Endothelial cell of umbilical vein (primary cell): ENCODE measurements around the gene PLD2. TPM values are rescaled to one million over a fixed set of nuclear protein-coding genes. Genes with fewer than 3 reads are reported as not detected.
A peak's percentile ranks its signal among the peaks of the same experiment; 100 is the strongest.
"Not testable (repeated sequence)": the region's sequence is repeated elsewhere in the genome, so short reads cannot be mapped to it uniquely, and the experiment has no call there.

Source experiments
- BruUV-seq: library from RNA; stranded (reverse); fragments of 400-500 nt; replicated peaks from 2 replicates; lab custom pipeline; 2021; lab: Mats Ljungman, UMichigan
- CTCF ChIA-PET: fragments of 300-600, 350-600 bp; sonication (Branson Sonifier 250); formaldehyde crosslinking; loops from one replicate; lab custom pipeline; 2021; ENCODE audit warnings: antibody characterized with exemption, inconsistent platforms; lab: Charles Lee
- POLR2A ChIA-PET: fragments of 300-600, 350-600 bp; sonication (Branson Sonifier 250); formaldehyde crosslinking; loops from one replicate; lab custom pipeline; 2021; ENCODE audit warnings: antibody characterized with exemption, inconsistent platforms; lab: Charles Lee
- DNase-seq: peaks from one replicate; pipeline ENCODE4 v3.0.0-alpha.2; 2011; ENCODE audit warnings: low read depth, low spot score
- FAIRE-seq: peaks from 2 replicates; lab custom pipeline; 2011; peaks lifted over from hg19 to GRCh38; lab: Jason Lieb, UNC
- H2AFZ ChIP-seq: 2 replicates; pipeline ENCODE4 v1.6.0; 2012; ENCODE audit warnings: low read depth, low read length, control low read depth, inconsistent platforms
- H3K27ac ChIP-seq: 2 replicates; pipeline ENCODE4 v1.5.1; 2011; ENCODE audit warnings: low read depth, mild to moderate bottlenecking, control low read depth, low read length, moderate library complexity; ENCODE audit not compliant: insufficient read depth
- H3K27me3 ChIP-seq, 2 experiments: 2 replicates each; pipeline versions ENCODE4 v1.6.0 to v1.6.1; 2011; ENCODE audit warnings: low read length in 2 of 2, mixed read lengths in 1 of 2; ENCODE audit not compliant: control insufficient read depth in 2 of 2, insufficient read depth in 2 of 2
- H3K36me3 ChIP-seq, 2 experiments: 2 replicates in 1 of 2; 3 replicates in 1 of 2; pipeline ENCODE4 v1.5.1; 2011; ENCODE audit warnings: low read length in 2 of 2, mild to moderate bottlenecking in 1 of 2, moderate library complexity in 1 of 2; ENCODE audit not compliant: control insufficient read depth in 2 of 2, insufficient read depth in 2 of 2; ENCODE audit errors: extremely low read depth in 1 of 2
- H3K4me1 ChIP-seq: 3 replicates; pipeline ENCODE4 v1.5.1; 2011; ENCODE audit warnings: mild to moderate bottlenecking, low read length; ENCODE audit not compliant: control insufficient read depth, insufficient read depth; ENCODE audit errors: extremely low read depth
- H3K4me2 ChIP-seq: 2 replicates; pipeline ENCODE4 v1.6.1; 2011; ENCODE audit warnings: low read length, control low read depth, mixed read lengths; ENCODE audit not compliant: insufficient read depth
- H3K4me3 ChIP-seq, 3 experiments: fragments of 200-600 bp in 1 of 3; sonication (generic), shearing (Covaris generic) in 1 of 3; replicated peaks in 1 of 3; 2 replicates each; pipeline ENCODE4 v1.5.1; 2011 to 2016; ENCODE audit warnings: control low read depth in 3 of 3, low read length in 3 of 3, mild to moderate bottlenecking in 2 of 3, inconsistent platforms in 1 of 3, low read depth in 1 of 3, moderate library complexity in 1 of 3; ENCODE audit not compliant: insufficient read depth in 1 of 3
- H3K79me2 ChIP-seq: 2 replicates; pipeline ENCODE4 v1.6.0; 2012; ENCODE audit warnings: low read length, inconsistent platforms; ENCODE audit not compliant: control insufficient read depth, insufficient read depth
- H3K9ac ChIP-seq: replicated peaks from 2 replicates; pipeline ENCODE3; 2011; ENCODE audit warnings: low read length, control low read depth; ENCODE audit not compliant: insufficient read depth; ENCODE audit errors: extremely low read depth
- H3K9me1 ChIP-seq: replicated peaks from 3 replicates; pipeline ENCODE4 v1.6.0; 2011; ENCODE audit warnings: mild to moderate bottlenecking, low read length; ENCODE audit not compliant: control insufficient read depth, insufficient read depth; ENCODE audit errors: extremely low read depth
- H3K9me3 ChIP-seq: replicated peaks from 2 replicates; pipeline ENCODE4 v1.5.1; 2012; ENCODE audit warnings: low read length, inconsistent platforms; ENCODE audit not compliant: control insufficient read depth, insufficient read depth
- H4K20me1 ChIP-seq: replicated peaks from 2 replicates; pipeline ENCODE3; 2011; ENCODE audit warnings: mild to moderate bottlenecking, low read length; ENCODE audit not compliant: control insufficient read depth, insufficient read depth; ENCODE audit errors: extremely low read depth
- CTCF ChIP-seq, 2 donors: IDR thresholded peaks; 1 replicate in 1 of 2; 2 replicates in 1 of 2; pipeline ENCODE4 v1.5.1; 2011; ENCODE audit warnings: low read length in 2 of 2, mild to moderate bottlenecking in 2 of 2, moderate library complexity in 2 of 2, control low read depth in 1 of 2, inconsistent platforms in 1 of 2, low read depth in 1 of 2; ENCODE audit not compliant: insufficient read depth in 1 of 2; ENCODE audit errors: extremely low read depth in 1 of 2
- EZH2 ChIP-seq: IDR thresholded peaks from 2 replicates; pipeline ENCODE4 v1.6.1; 2012; ENCODE audit warnings: borderline replicate concordance, low read depth, mild to moderate bottlenecking, moderate library complexity, low read length, inconsistent platforms; ENCODE audit not compliant: severe bottlenecking
- FOS ChIP-seq: IDR thresholded peaks from 2 replicates; pipeline ENCODE4 v1.6.1; 2011; ENCODE audit warnings: mild to moderate bottlenecking, low read length, moderate library complexity, borderline replicate concordance; ENCODE audit not compliant: insufficient read depth
- GATA2 ChIP-seq: IDR thresholded peaks from 2 replicates; pipeline ENCODE4 v1.7.0; 2011; ENCODE audit warnings: low read depth, mild to moderate bottlenecking, moderate library complexity, mixed read lengths, low read length; ENCODE audit not compliant: insufficient read length, insufficient read depth
- JUN ChIP-seq: IDR thresholded peaks from 2 replicates; pipeline ENCODE4 v1.6.1; 2011; ENCODE audit warnings: borderline replicate concordance, low read depth; ENCODE audit not compliant: insufficient read length, insufficient read depth
- MAX ChIP-seq: IDR thresholded peaks from 2 replicates; pipeline ENCODE4 v1.6.1; 2011; ENCODE audit not compliant: insufficient read depth, insufficient read length
- MYC ChIP-seq: IDR thresholded peaks from one replicate; pipeline ENCODE4 v1.6.1; 2011; ENCODE audit warnings: mild to moderate bottlenecking, low read depth, low read length
- POLR2A ChIP-seq: IDR thresholded peaks from 2 replicates; pipeline ENCODE4 v1.6.1; 2012; ENCODE audit warnings: low read depth, mild to moderate bottlenecking, control low read depth, low read length
- POLR2AphosphoS5 ChIP-seq: IDR thresholded peaks from 2 replicates; pipeline ENCODE4 v1.6.1; 2012; ENCODE audit warnings: low read depth, mild to moderate bottlenecking, control low read depth, low read length, moderate library complexity; ENCODE audit not compliant: insufficient read depth
- dilution Hi-C: fragments of 300-500 bp; cut with MboI; formaldehyde crosslinking; loops from one replicate; pipeline ENCODE4 v1.15.0; 2019; ENCODE audit warnings: low sequenced_read_pairs; ENCODE audit not compliant: extremely low pct_ligation_motif_present
- intact Hi-C: fragments of 100-400 bp; cut with micrococcal nuclease; formaldehyde crosslinking; loops from one replicate; pipeline ENCODE4 v1.10.0; 2022
- polyA plus RNA-seq, 4 experiments: library from polyadenylated mRNA; depleted of rRNA in 3 of 4; stranded (reverse) in 3 of 4; unstranded in 1 of 4; fragments of >200 nt; gene quantifications; 2 replicates each; pipeline versions ENCODE4 v1.2.1 to v1.2.3, GENCODE V29; 2011 to 2012; ENCODE audit warnings: missing spikeins in 1 of 4
- total RNA-seq: library from RNA; stranded (reverse); gene quantifications from 2 replicates; pipeline ENCODE4 v1.2.3, GENCODE V29; 2021

PLD2 gene
- total and polyA plus RNA-seq, 2 donors (not counting 3 experiments of a cell fraction or from before 2014, with no cell fraction given), result 52.3 to 54.7 TPM

GRCh38 chr17:4827399-4827798, 20.4 kb downstream of the PLD2 start:
- dilution Hi-C loops, result no loop called here
- POLR2A ChIA-PET, result no interaction called here
- intact Hi-C loops, result no loop called here

GRCh38 chr17:4832829-4833177, 25.9 kb downstream of the PLD2 start:
- Histone ChIP-seq H2AFZ (peak overlapping the region; percentile 82), H3K9ac (peak overlapping the region; percentile 90), H3K4me3 (peak overlapping the region in 2 of 3 experiments; percentile 26 to 79), H3K79me2 (peaks cover 35% of the 10 kb centered on the region), H3K4me2 (peak overlapping the region; percentile 65), H3K27ac (peak overlapping the region; percentile 73), H3K4me1 (peaks cover 12% of the 10 kb centered on the region)
- H3K9me1 ChIP-seq, H4K20me1 ChIP-seq, H3K36me3 ChIP-seq, DNase-seq, H3K9me3 ChIP-seq, H3K27me3 ChIP-seq, intact Hi-C loops, dilution Hi-C loops, BruUV-seq, POLR2A ChIA-PET, FAIRE-seq: not testable (repeated sequence)
- CTCF ChIA-PET, result interaction anchor here (0.9 to 2.1 kb wide), 3 partner anchors 14 to 123 kb away, joined by 3 to 8 read pairs (median 4); partner anchors contain the start of gene ARRB2

More at GRCh38 chr17:4827399-4827798, 20.4 kb downstream of the PLD2 start:
- H3K4me1 ChIP-seq, result no peaks in the 10 kb centered on the region
- no peaks in the 10 kb centered on the region for H3K9me1 ChIP-seq
- no peaks in the 10 kb centered on the region for H3K9me3 ChIP-seq
- no peak for DNase-seq
- FAIRE-seq, result no peak
- H3K27ac ChIP-seq, result no peak overlapping the region
- no peak overlapping the region for H3K4me3 ChIP-seq
- no peaks in the 10 kb centered on the region for H4K20me1 ChIP-seq
- peaks cover 0 to 3% of the 10 kb centered on the region in 2 experiments for H3K36me3 ChIP-seq
- no peaks in the 10 kb centered on the region for H3K27me3 ChIP-seq
- TF ChIP-seq MAX (no peak), MYC (no peak), JUN (no peak), GATA2 (no peak), CTCF (IDR thresholded peaks at IDR 0.05; ENCODE audit: extremely low read depth in 1 of 2, insufficient read depth in 1 of 2, low read depth in 1 of 2, low read length in 2 of 2) (no peak), FOS (no peak), POLR2A (no peak), POLR2AphosphoS5 (no peak), EZH2 (no peak)
- H3K79me2 ChIP-seq, result no peaks in the 10 kb centered on the region
- H3K9ac ChIP-seq, result no peak overlapping the region
- CTCF ChIA-PET, result interaction anchor here (1.0 kb wide), 1 partner anchor 54 kb away, joined by 3 read pairs; no protein-coding TSS in a partner anchor
- BruUV-seq, result no TSS peak
- no peak overlapping the region for H3K4me2 ChIP-seq
- H2AFZ ChIP-seq, result no peak overlapping the region
